GM21786 (cell line): Measurements from ENCODE around the gene CFAP77.

Experiments
- ATAC-seq: cut with Tn5 transposase; IDR thresholded peaks from one replicate; pipeline ENCODE4 v1.9.1; 2021; ENCODE audit not compliant: unreplicated experiment

The CFAP77 gene

DNA sequence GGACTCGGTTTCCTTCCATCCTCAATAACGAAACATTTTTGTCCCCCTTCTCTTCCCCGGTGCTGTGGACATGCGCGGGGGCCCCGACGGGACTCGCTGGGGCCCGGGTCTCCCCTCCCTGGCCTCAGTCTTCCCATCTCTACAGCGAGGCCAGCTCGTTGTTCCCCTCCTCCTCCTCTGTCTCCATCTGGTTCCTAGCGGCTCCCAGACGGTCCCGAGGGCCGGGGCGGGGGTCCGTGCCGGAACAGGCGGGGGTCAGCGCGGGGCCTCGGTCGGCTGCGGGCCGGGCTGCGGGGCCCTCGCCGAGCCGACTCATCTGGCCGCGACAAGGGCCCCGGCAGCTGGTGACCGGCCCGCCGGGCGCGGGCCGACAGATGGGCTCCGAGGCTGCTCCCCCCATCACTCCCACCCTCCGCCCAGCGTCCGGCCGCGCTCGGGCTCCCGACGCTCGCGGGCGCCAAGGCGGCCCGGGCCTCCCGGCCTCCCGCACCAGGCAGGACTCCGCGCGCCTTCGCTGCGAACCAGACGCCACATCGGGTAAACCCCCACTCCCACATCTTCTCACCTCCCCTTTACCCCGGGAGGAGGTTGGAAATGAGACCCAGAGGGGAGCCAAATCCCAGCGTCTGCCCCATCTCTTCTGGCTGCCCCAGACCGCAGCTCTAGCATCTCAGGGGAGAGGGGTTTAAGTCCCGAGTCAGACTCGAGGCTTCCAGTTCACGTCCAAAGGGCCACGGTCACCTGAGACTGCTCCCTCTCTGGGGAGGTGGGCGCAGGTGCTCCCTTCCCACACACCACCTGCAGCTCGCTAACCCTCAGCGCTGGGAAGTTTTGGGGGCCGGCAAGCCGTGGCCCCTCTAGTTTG, 180.5 kb downstream of the CFAP77 start:
- no peak for ATAC-seq

DNA sequence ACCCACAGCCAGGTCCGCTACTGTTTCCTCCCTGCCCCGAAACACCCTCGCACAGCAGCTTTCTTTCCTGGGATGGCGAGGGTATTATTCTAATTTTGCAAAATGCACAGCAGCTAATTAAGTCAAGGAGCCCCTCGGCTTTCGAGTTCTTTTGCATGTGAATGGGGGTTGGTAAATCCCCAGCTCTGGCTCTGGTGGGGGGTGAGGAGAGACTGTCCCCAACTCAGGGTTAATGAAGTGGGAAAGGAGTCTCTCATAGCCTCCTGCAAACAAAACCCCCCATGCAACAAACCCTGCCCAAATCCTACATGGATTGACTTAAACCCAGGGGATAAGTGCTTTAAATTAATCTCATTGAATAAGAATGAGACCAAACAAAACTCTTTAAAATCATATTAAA, 181.2 kb downstream of the CFAP77 start:
- ATAC-seq, result no peak

DNA sequence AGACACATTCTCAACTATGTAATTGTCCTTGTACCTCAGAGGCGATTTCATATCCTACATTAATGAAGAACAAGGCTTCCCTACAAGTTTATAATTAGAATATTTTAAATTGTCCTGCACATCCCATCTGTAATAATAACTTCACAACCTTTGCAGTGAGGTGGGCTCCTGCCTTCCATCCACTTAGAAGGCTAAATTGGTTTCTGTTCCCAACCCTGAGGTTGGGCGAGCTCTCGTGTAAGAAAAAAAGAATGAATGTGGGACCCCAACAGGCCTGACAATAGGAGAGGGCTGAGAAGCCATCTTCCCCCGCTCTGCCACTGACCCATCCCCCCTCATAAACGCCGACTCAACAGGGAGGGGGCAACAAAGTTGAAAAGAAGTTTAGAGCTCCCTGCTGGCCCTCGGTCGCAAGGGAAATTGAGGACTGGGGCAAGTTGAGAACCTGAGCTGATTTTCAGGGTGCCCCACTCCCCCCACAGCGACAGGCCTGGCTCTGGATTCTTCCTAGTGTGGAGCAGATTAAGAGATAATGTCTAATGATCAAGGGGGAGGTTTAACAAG, 181.8 kb downstream of the CFAP77 start:
- no peak for ATAC-seq

DNA sequence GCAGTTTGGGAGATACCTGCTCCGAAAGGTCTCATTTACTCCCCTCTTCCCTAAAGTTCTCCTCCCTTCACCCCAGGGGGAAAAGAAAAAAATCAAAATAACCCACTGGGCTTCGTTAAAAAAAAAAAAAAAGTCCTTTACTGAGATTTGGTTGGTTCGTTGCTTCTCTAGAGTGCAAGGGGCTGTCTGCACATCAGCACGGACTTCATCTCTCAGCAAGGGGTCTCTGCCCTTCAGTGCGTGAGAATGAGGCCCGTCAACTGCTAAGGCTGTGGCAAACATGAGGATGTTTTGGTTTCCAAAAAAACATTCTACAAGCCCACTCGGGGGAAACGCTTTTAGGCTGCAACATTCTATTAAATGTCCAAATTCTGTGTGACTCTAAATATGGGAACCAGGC, 182.4 kb downstream of the CFAP77 start:
- ATAC-seq, result no peak

DNA sequence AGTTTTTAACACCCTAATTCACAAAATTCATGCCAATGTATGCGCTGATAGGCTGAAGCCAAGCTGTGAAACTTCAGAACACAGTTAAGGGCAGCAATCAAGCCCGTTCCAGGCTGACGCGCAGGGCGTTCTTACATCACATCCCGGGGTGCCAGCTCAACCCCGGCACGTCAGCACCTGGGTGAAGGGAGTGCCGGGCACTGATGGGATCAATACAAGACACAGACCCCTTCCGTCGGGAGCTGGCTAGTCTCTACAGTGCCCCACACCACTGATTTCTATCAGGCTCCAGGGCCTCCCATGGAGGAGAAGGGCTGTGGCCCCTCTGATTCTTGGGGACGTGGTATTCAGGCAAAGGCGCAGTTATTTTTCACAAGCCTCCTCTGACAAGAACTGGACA, 184.4 kb downstream of the CFAP77 start:
- no peak for ATAC-seq

DNA sequence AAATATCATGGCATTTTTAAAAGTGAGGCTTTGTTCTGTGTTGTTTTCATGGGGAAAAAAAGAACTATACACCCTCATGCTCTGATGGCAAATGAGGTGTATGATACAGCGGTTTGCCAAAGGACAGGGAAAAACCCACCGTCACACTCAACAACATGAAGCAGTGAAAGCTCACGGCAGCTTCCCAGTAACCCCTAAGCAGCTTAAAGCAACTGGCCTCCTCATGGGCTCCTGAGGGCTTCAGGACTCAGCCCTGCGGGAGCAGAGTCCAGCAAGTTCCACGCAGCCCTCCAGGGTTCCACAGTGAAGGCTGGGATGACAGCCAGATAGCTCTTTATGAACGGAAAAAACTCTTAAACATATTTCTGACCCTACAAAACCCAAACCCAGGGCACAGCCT, 185.3 kb downstream of the CFAP77 start:
- ATAC-seq, result no peak

DNA sequence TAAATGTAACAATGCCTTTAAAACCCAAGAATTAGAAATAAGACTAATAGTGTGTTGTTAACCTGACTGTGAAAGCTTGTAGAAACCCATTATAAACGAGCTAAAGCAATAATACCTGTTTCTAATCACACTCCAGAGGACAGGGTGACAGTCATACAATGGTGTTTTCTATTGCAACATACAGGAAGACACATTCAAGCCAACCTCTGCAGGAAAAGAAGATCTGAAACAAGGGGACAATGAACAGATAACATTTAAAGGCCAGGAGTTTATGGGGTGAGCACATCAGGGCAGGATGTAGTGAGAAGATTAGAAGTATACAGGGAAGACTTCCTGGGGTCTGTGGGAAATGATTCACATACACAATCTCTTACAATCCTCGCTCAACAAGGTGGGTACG, 186.2 kb downstream of the CFAP77 start:
- ATAC-seq, result no peak

DNA sequence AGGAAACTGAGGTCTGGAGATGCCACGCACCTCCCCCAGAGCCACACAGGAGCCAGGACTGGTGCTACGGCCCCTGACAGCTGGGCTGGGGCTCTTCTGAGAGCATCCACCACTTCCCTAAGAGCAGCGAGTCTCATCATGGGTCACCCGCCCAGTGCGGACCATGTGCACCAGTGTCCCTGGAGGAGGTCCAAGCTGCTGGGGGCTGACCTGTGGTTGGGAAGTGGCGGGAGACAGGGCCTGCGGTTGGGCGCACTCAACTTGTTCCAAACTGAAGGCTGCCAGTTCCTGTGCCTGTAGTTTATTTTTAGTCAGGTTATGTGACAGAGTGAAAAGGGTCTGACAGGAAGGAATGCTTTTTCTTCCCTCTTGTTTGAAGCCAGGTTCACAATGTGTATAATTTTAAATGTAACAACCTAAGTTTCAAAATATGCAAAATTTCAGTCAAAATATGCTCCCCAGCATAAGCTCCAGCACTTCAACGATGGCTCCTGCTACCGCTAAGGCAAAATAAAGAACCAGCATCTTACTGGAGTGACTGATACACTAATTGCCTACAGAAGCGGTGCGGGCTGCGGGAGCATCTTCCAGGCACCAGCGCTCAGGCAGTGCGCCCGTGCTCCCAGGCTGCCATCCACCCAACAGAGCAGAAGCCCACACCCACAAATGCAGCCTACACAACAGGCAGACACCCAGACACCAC, 187.2 kb downstream of the CFAP77 start:
- no peak for ATAC-seq

DNA sequence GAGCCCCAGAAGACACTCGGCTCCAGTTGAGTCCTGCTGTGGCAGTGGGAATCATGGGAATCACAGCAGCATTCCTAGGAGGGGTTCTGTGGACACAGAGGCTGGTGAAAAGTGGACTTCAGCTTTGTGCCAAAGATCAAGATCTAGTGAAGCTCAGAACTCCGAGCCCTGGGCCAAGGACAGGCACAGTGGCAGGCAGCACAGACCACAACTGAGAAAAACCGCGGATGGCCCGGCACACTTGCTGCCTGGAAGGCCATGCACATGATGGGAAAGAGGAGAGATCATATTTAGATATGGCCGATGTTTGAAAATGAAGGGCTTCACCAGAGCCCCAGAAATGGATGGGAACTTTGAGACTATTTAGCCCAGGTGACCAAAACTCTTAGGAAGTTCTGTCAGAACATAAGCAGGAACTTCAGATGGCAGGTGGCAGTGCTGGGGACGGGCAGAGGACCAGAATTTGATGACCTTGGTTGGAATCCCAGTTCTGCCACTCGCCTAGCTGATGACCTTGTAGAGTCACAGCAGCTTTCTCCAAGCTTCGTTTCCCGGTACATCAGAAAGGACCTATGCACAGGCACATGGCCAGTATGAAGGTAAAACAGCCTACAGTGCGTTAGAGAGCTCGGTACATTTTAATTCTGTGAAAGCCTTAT, 190.4 kb downstream of the CFAP77 start:
- ATAC-seq, result no peak

DNA sequence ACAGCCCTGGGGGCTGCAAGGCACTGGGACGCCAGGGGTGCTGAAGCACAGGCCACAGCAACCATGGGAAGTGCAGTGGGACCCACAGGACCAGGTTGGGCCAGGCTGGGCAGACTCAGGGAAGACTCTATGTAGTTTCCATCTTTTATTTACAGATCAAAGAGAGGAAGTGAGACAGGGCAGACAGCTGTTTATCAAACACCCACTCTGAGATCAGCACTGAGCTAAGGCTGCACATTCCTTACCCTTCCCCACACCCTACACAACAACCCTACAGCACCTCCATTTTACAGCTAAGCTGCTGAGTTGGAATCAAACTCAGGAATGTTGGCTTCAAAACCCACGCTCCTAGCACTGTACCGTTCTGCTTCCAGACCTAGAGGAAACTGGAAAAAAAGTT, 192.2 kb downstream of the CFAP77 start:
- no peak for ATAC-seq

DNA sequence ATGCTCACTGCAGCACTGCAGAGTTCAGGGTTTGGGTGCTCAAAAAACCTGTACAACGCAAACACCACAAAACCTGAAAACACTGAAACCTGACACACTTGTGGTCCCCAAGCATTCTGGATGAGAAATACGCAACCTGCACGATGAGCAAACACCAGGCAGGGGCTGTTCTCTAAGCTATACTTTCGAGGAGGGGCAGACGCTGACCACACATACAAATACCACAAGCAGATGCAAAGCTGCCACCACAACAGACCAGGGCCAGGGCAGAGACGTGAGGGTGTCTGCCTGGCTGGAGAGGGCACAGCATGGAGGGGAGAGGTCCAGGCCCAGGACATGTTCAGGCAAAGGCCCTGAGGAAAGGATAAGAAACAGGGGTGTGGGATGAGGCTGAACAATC, 195.4 kb downstream of the CFAP77 start:
- ATAC-seq, result no peak

DNA sequence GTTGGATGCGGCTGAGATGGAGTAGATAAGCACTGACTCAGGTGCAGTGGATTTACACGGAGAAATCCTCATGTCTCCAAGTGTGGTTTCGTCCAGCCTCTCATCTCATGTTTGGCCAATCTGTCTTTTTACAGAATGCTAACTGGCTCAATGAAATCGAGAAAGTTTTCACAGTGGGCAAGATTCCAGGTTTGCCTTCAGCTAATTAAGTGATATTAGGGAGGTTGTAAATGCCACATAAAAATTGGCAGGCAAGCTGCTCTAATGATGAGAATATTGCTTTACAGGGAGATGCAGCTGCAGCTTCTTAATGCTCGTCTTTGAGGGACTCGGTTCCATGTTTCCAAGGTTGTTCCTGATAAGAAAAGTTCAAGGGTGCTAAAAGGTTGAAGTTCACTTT, 196.1 kb downstream of the CFAP77 start:
- no peak for ATAC-seq

DNA sequence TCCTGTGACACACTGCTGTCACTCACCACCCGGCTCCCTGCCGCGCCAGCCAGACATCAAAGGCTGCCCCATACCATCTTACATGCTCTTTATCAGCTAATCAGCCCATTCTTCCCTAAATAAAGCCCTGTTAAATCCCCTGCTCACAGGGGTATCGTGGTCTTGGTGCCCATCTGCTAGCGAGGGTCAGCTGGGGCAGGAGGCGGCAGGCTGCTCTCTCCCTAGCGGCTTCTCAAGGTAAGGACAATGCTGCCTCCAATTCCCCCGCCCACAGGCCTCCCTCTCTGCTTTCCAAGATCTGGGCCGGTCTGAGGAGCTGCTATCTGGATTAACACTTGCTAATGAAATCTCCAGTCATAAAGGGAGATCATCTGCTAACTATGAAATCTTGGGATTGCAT, 199.2 kb downstream of the CFAP77 start:
- no peak for ATAC-seq

DNA sequence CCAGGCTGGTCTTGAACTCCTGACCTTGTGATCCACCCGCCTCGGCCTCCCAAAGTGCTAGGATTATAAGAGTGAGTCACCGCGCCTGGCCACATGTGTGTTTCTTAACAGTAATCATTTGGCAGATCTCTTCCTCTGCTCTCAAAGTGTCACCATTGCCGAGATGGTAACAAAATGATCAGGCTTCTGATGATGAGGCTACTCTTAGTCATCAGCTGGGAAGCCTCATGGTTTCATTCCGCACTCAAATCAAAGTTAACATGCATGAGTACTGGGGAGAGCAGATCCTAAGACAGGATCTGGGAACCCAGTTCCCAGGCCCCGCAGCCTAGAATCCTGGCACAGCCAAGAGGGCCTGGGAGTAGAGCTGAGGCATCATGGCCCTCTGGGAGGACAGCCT, 199.8 kb downstream of the CFAP77 start:
- ATAC-seq, result no peak

DNA sequence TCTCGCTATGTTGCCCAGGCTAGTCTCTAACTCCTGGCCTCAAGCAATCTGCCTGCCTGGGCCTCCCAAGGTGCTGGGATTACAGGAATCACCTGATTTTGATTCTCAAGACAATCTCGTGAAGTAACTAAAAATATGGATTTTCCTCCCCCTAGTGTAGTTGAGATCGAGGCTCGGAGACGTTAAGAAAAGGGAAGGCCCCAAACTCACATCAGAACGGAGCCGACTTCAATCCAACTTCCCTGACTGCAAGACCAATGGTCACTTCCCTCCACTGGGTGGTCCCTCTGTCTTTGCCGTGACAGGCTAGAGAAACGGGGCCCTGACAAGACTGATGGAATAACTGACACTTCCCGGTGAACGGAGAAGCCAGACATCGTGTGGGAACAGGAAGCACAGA, 200.7 kb downstream of the CFAP77 start:
- no peak for ATAC-seq

DNA sequence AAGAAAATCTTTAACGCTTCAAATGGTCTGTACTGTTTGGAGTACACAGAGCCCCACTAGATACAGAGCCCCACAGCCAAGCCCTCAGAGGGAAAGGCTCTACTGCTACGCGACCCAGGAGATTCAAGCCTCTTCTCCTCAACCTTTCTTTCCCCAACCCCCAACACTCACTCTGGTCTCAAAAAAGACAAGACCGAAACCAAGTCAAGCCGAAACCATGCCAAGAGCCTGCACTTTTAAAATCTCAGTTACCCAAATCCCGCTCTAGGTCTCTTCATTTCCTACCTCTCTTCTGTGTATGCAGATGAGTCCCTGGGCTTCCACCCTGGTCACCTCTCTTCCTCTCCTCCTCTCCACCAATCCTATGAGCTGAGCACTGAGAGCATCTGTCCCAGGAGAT, 204.3 kb downstream of the CFAP77 start:
- ATAC-seq, result no peak

DNA sequence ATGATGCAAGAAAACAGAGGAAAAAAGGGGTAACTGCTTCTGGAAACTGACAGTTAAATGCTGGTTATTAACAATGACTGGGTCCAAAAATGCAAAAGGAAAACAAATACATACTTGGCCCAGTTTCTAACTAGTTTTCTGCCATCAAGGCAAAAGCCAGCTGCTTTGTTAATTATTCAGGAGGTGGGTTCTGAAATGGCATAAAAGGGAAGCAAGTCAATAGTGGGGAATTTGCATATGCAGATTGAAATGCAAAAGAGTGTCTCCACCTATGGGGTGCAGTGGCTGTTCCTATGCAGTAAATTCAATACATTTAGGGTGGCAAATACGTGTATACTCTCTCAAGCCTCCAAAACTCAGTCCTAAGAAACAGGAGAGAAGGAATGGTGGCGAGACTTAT, 205.8 kb downstream of the CFAP77 start:
- no peak for ATAC-seq

DNA sequence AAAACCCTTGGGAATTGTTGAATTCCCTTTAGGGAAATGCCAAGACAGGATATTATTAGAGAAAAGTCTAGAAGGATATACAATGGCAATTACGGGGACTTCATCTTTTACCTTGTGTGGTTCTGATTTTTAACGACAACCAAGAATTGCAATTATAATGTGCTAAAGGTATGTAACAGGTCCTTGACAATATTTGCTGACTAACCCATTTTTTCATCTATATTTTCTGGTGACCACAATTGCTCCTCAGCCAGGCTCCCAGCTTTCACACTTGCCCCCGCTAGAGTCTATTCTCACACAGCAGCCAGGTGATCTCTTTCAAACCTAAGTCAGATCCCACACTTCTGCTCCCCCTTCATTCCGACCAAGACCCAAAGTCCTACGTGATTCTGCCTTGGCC, 206.7 kb downstream of the CFAP77 start:
- ATAC-seq, result no peak

DNA sequence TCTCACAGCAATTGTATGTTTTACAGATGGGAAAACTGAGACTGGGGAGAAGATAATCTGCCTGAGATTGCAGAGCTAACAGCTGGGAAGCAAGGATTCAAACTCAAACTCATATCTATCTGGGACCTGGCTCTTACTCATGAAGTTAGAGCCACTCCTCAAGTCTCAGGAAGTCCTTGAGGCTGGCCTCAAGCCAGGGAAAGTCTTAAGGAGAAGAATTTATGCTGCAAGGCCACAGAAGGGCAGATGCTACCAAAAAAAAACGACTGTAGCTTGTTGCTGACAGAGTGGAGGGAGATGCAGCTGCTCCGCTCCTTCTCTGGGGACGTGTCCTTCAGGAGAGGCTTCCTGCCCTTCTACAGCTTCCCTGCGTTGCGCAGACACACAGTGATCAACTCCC, 212.1 kb downstream of the CFAP77 start:
- no peak for ATAC-seq
